H9 (cell line): ENCODE results near the gene KCNN2. TPM values are rescaled to one million over a fixed set of nuclear protein-coding genes. Genes with fewer than 3 reads are reported as not detected.

Experiments used
- DNase-seq: peaks from one replicate; pipeline ENCODE4 v3.0.0-alpha.2; 2017
- H2AFZ ChIP-seq: one replicate; pipeline ENCODE4 v1.6.1; 2013; ENCODE audit warnings: mild to moderate bottlenecking, low read length, control low read depth, moderate library complexity
- H2AK5ac ChIP-seq: 2 replicates; pipeline ENCODE4 v1.6.1; 2013; ENCODE audit warnings: low read length, control low read depth, mixed read lengths; ENCODE audit not compliant: insufficient read length
- H2BK120ac ChIP-seq: one replicate; pipeline ENCODE4 v1.6.1; 2013; ENCODE audit warnings: low read depth, mild to moderate bottlenecking, low read length, control low read depth, inconsistent platforms; ENCODE audit not compliant: poor library complexity, severe bottlenecking
- H2BK12ac ChIP-seq: 2 replicates; pipeline ENCODE4 v1.6.1; 2013; ENCODE audit warnings: low read length, control low read depth, mixed read lengths, low read depth; ENCODE audit not compliant: insufficient read length
- H2BK15ac ChIP-seq: 2 replicates; pipeline ENCODE4 v1.6.1; 2013; ENCODE audit warnings: low read depth, low read length, control low read depth
- H2BK20ac ChIP-seq: one replicate; pipeline ENCODE4 v1.6.1; 2013; ENCODE audit warnings: low read depth, mild to moderate bottlenecking, low read length, control low read depth, inconsistent platforms; ENCODE audit not compliant: poor library complexity, severe bottlenecking
- H2BK5ac ChIP-seq: 2 replicates; pipeline ENCODE4 v1.6.1; 2013; ENCODE audit warnings: low read length, control low read depth, mixed read lengths; ENCODE audit not compliant: insufficient read length
- H3K14ac ChIP-seq: 2 replicates; pipeline ENCODE4 v1.6.1; 2013; ENCODE audit warnings: low read length, control low read depth; ENCODE audit not compliant: insufficient read depth
- H3K18ac ChIP-seq: 2 replicates; pipeline ENCODE4 v1.6.1; 2013; ENCODE audit warnings: low read depth, mild to moderate bottlenecking, mixed read lengths, low read length, control low read depth; ENCODE audit not compliant: insufficient read length
- H3K23ac ChIP-seq: 2 replicates; pipeline ENCODE4 v1.6.1; 2013; ENCODE audit warnings: low read length, control low read depth, mixed read lengths, low read depth; ENCODE audit not compliant: insufficient read length
- H3K23me2 ChIP-seq: 2 replicates; pipeline ENCODE4 v1.6.1; 2013; ENCODE audit warnings: low read depth, mild to moderate bottlenecking, mixed read lengths, low read length, control low read depth; ENCODE audit not compliant: insufficient read length, poor library complexity, severe bottlenecking
- H3K27ac ChIP-seq: 2 replicates; pipeline ENCODE4 v1.5.1; 2013; ENCODE audit warnings: low read length, control low read depth, mixed read lengths, low read depth; ENCODE audit not compliant: insufficient read length
- H3K27me3 ChIP-seq: 2 replicates; pipeline ENCODE4 v1.6.1; 2013; ENCODE audit warnings: low read length, control low read depth, inconsistent platforms; ENCODE audit not compliant: insufficient read depth
- H3K4ac ChIP-seq: 2 replicates; pipeline ENCODE4 v1.6.1; 2013; ENCODE audit warnings: low read depth, mild to moderate bottlenecking, control low read depth, inconsistent platforms, low read length, moderate library complexity
- H3K4me1 ChIP-seq: 2 replicates; pipeline ENCODE4 v1.6.1; 2013; ENCODE audit warnings: low read length, control low read depth, inconsistent platforms; ENCODE audit not compliant: insufficient read depth
- H3K4me2 ChIP-seq: 2 replicates; pipeline ENCODE4 v1.6.1; 2013; ENCODE audit warnings: low read length, control low read depth, mixed read lengths; ENCODE audit not compliant: insufficient read length, insufficient read depth
- H3K56ac ChIP-seq: 2 replicates; pipeline ENCODE4 v1.6.1; 2013; ENCODE audit warnings: low read depth, mild to moderate bottlenecking, mixed read lengths, low read length, control low read depth; ENCODE audit not compliant: insufficient read length
- H3K79me1 ChIP-seq: 2 replicates; pipeline ENCODE4 v1.6.1; 2013; ENCODE audit warnings: low read depth, mild to moderate bottlenecking, moderate library complexity, low read length, control low read depth, inconsistent platforms; ENCODE audit not compliant: insufficient read depth, poor library complexity, severe bottlenecking
- H3K79me2 ChIP-seq: 2 replicates; pipeline ENCODE4 v1.6.1; 2013; ENCODE audit warnings: low read length, control low read depth, inconsistent platforms; ENCODE audit not compliant: insufficient read depth
- H3K9ac ChIP-seq: 2 replicates; pipeline ENCODE4 v1.6.1; 2013; ENCODE audit warnings: low read length, control low read depth, mixed read lengths; ENCODE audit not compliant: insufficient read length; ENCODE audit errors: extremely low read depth
- H3K9me3 ChIP-seq: one replicate; pipeline ENCODE4 v1.6.1; 2013; ENCODE audit warnings: low read depth, low read length, inconsistent platforms; ENCODE audit not compliant: control insufficient read depth
- H3T11ph ChIP-seq: one replicate; pipeline ENCODE4 v1.6.1; 2013; ENCODE audit warnings: mild to moderate bottlenecking, low read length, control low read depth, inconsistent platforms
- H4K20me1 ChIP-seq: one replicate; pipeline ENCODE4 v1.6.1; 2013; ENCODE audit not compliant: control insufficient read depth, insufficient read length, insufficient read depth
- H4K5ac ChIP-seq: 2 replicates; pipeline ENCODE4 v1.6.1; 2013; ENCODE audit warnings: low read depth, mild to moderate bottlenecking, mixed read lengths, low read length, control low read depth; ENCODE audit not compliant: insufficient read length
- H4K8ac ChIP-seq: replicated peaks from 2 replicates; pipeline ENCODE4 v1.6.1; 2013; ENCODE audit warnings: low read length, control low read depth, mixed read lengths, low read depth; ENCODE audit not compliant: insufficient read length
- H4K91ac ChIP-seq: 2 replicates; pipeline ENCODE4 v1.6.1; 2013; ENCODE audit warnings: low read depth, mild to moderate bottlenecking, moderate library complexity, mixed read lengths, low read length, control low read depth; ENCODE audit not compliant: insufficient read length
- H3K27ac Mint-ChIP-seq, 3 experiments: 2 replicates in 2 of 3; 3 replicates in 1 of 3; pipeline ENCODE4 v1.8.0; 2020 to 2021; ENCODE audit warnings: mixed read lengths in 3 of 3, mild to moderate bottlenecking in 1 of 3, moderate library complexity in 1 of 3
- H3K27me3 Mint-ChIP-seq: 2 replicates; pipeline ENCODE4 v1.8.0; 2021; ENCODE audit warnings: low read depth, mild to moderate bottlenecking, moderate library complexity, mixed read lengths
- H3K36me3 Mint-ChIP-seq, 3 experiments: 2 replicates in 2 of 3; 3 replicates in 1 of 3; pipeline ENCODE4 v1.8.0; 2020 to 2021; ENCODE audit warnings: low read depth in 3 of 3, mixed read lengths in 3 of 3; ENCODE audit not compliant: insufficient read depth in 1 of 3
- H3K4me1 Mint-ChIP-seq, 2 experiments: 2 replicates each; pipeline ENCODE4 v1.8.0; 2020; ENCODE audit warnings: mixed read lengths in 2 of 2
- H3K4me3 Mint-ChIP-seq, 2 experiments: 2 replicates in 1 of 2; 3 replicates in 1 of 2; pipeline ENCODE4 v1.8.0; 2020 to 2021; ENCODE audit warnings: mild to moderate bottlenecking in 2 of 2, mixed read lengths in 2 of 2, moderate library complexity in 1 of 2
- H3K9me3 Mint-ChIP-seq, 2 experiments: 2 replicates in 1 of 2; 3 replicates in 1 of 2; pipeline ENCODE4 v1.8.0; 2020; ENCODE audit warnings: mild to moderate bottlenecking in 2 of 2, mixed read lengths in 2 of 2, moderate library complexity in 1 of 2
- CTCF ChIP-seq: fragments of 200-600 bp; sonication (generic); conservative IDR thresholded peaks from 3 replicates; pipeline ENCODE4 v1.8.0; 2021; ENCODE audit warnings: antibody characterized with exemption, mild to moderate bottlenecking
- WGBS: extraction: QIAGEN DNeasy Blood & Tissue Kit; methylation state at CpG from one replicate; pipeline ENCODE4 v1.1.7; 2013; ENCODE audit warnings: missing lambda C conversion rate, low lambda C conversion rate, mixed read lengths; ENCODE audit not compliant: insufficient read length; ENCODE audit errors: extremely low coverage; 5-methylcytosine and 5-hydroxymethylcytosine counted together
- total RNA-seq: library from RNA; stranded (reverse); gene quantifications from 2 replicates; pipeline ENCODE4 v1.2.1, GENCODE V29; 2021

KCNN2 gene
- total RNA-seq, 1 experiment from 2014 or later: 21.0 TPM

- H3K9me3 Mint-ChIP-seq: no peaks in the 10 kb centered on the region; a peak in 1 of 5 replicates
- Histone ChIP-seq H2AFZ (no peak overlapping the region), H3K18ac (no peak overlapping the region), H4K20me1 (no peaks in the 10 kb centered on the region), H3K23ac (no peak overlapping the region), H3K27me3 (no peaks in the 10 kb centered on the region), H2BK5ac (no peak overlapping the region), H2BK20ac (no peak overlapping the region), H2BK12ac (no peak overlapping the region), H3K79me2 (peaks cover 7% of the 10 kb centered on the region; the same call in 1 of the 2 replicates), H3T11ph (no peak overlapping the region), H3K23me2 (no peaks in the 10 kb centered on the region), H4K91ac (no peak overlapping the region), H4K5ac (no peak overlapping the region), H2AK5ac (no peak overlapping the region), H3K27ac (no peak overlapping the region), H3K79me1 (peaks cover 3% of the 10 kb centered on the region), H3K9me3 (no peaks in the 10 kb centered on the region), H3K4ac (no peak overlapping the region), H2BK120ac (no peak overlapping the region), H3K56ac (no peak overlapping the region), H3K14ac (no peak overlapping the region), H3K9ac (no peak overlapping the region), H3K4me1 (peaks cover 3% of the 10 kb centered on the region; the same call in 1 of the 2 replicates), H3K4me2 (no peak overlapping the region), H4K8ac (no peak overlapping the region), H2BK15ac (no peak overlapping the region)
- no peak for TF ChIP-seq CTCF
- DNase-seq: no peak
- no peak overlapping the region for H3K27ac Mint-ChIP-seq
- H3K4me3 Mint-ChIP-seq: no peak overlapping the region
- peaks cover 53 to 58% of the 10 kb centered on the region in 2 experiments for H3K4me1 Mint-ChIP-seq
- WGBS: no CpG with 5 or more reads among the region's 1 CpG
- H3K36me3 Mint-ChIP-seq: peaks cover 1 to 5% (median 3%) of the 10 kb centered on the region in 3 experiments; a peak in 4 of 7 replicates
- no peaks in the 10 kb centered on the region for H3K27me3 Mint-ChIP-seq
These were observed 29.5 kb downstream of the KCNN2 start for GRCh38 chr5:114391321-114391720.
